GM19239 (cell line): ENCODE measurements around the gene LTBP2.
"Not testable (repeated sequence)": the region's sequence is repeated elsewhere in the genome, so short reads cannot be mapped to it uniquely, and the experiment has no call there.

Experiments used
- DNase-seq: peaks from one replicate; pipeline ENCODE4 v3.0.0; 2011; ENCODE audit warnings: low spot score; ENCODE audit not compliant: insufficient read length
- FAIRE-seq: peaks from 2 replicates; lab custom pipeline; 2011; peaks lifted over from hg19 to GRCh38; lab: Jason Lieb, UNC

The LTBP2 gene

GRCh38 chr14:74474376-74474775, 137.7 kb downstream of the LTBP2 start:
- DNase-seq, result no peak
- FAIRE-seq, result no peak

- DNase-seq (no peak), FAIRE-seq (no peak)
Measured at GRCh38 chr14:74472601-74473000, 139.4 kb downstream of the LTBP2 start.

GRCh38 chr14:74469548-74470518, 142.2 kb downstream of the LTBP2 start:
- no peak for DNase-seq
- no peak for FAIRE-seq

GRCh38 chr14:74468513-74468912, 143.5 kb downstream of the LTBP2 start:
- FAIRE-seq, result no peak

GRCh38 chr14:74465335-74465734, 146.7 kb downstream of the LTBP2 start:
- DNase-seq, result no peak
- FAIRE-seq, result no peak

More at GRCh38 chr14:74468513-74468912, 143.5 kb downstream of the LTBP2 start:
- no peak for DNase-seq

GRCh38 chr14:74464785-74465184, 147.3 kb downstream of the LTBP2 start:
- no peak for FAIRE-seq
- DNase-seq, result no peak

GRCh38 chr14:74463697-74464096, 148.3 kb downstream of the LTBP2 start:
- no peak for FAIRE-seq
- no peak for DNase-seq

GRCh38 chr14:74462993-74463392, 149.0 kb downstream of the LTBP2 start:
- DNase-seq, result no peak
- FAIRE-seq, result no peak

GRCh38 chr14:74459976-74460375, 152.1 kb downstream of the LTBP2 start:
- no peak for FAIRE-seq

GRCh38 chr14:74459289-74459946, 152.6 kb downstream of the LTBP2 start:
- FAIRE-seq, result no peak
- DNase-seq, result peak; percentile 33

More at GRCh38 chr14:74459976-74460375, 152.1 kb downstream of the LTBP2 start:
- no peak for DNase-seq

GRCh38 chr14:74457565-74457895, 154.5 kb downstream of the LTBP2 start:
- FAIRE-seq, result no peak
- DNase-seq, result no peak

GRCh38 chr14:74456684-74457564, 155.1 kb downstream of the LTBP2 start:
- no peak for DNase-seq
- FAIRE-seq, result no peak

GRCh38 chr14:74454397-74454796, 157.6 kb downstream of the LTBP2 start:
- not testable (repeated sequence) for DNase-seq, FAIRE-seq
